Stimulated activated CD4-positive, alpha-beta T cell treated with anti-CD3 and anti-CD28 coated beads, Interleukin-12 subunit alpha, Interleukin-12 subunit beta, amount 100 ng/mL, for 48 hours (primary cell): Measurements from ENCODE around the gene FKBP8.
"Not testable (repeated sequence)": the region's sequence is repeated elsewhere in the genome, so short reads cannot be mapped to it uniquely, and the experiment has no call there.

Source experiments
- DNase-seq, 3 donors: peaks; one replicate each; pipeline ENCODE4 v3.0.0-alpha.2; 2020; ENCODE audit warnings: low read depth in 2 of 3, low spot score in 1 of 3

FKBP8 gene

DNA sequence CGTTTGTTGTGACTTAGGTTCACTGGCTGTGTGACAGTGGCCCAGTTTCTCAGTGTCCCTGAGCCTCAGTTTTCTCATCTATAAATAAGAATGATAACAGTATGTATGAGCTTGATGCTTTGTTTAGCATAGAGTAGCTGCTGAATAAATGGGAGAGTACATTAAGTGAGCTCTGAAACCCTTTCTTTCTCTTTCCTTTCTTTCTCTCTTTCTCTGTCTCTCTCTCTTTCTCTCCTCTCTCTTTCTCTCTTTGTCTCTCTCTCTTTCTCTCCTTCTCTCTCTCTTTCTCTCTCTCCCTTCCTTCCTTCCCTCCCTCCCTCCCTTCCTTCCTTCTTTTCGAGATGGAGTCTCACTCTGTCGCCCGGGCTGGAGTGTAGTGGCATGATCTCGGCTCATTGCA is 16.3 kb upstream of the FKBP8 start:
- DNase-seq: no peak

GRCh38 chr19:18558604-18559003 is 15.2 kb upstream of the FKBP8 start:
- DNase-seq: no peak

- no peak for DNase-seq
These were observed 14.8 kb upstream of the FKBP8 start for GRCh38 chr19:18558202-18558555.

- DNase-seq: peak; percentile 96 to 98 (median 97)
These were observed 14.2 kb upstream of the FKBP8 start, which contains the start of gene KXD1 for GRCh38 chr19:18557411-18558201. Gene KXD1 (plus strand): TSS chr19:18557870. CDS start chr19:18562057, 4,187 bp downstream.

DNA sequence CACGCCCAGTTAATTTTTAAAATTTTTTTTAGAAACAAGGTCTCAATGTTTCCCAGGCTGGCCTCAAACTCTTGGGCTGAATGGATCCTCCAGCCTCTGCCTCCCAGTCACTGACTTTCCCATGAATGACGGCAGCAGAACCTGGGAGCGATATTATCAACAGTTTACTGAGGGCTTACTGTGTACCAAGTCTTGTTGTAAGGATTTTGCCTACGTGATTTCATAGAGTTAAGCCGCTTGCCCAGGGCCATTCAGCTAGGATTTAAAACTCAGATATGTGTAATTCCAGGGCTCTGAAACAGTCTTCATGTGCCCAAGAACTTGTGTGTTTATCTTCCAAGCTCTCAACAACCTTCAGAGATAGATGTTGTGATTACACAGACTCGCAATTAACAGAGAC is 8.3 kb upstream of the FKBP8 start:
- DNase-seq: no peak

- DNase-seq: peak; percentile 68 to 92 (median 68)
These were observed 572 bp upstream of the FKBP8 start for GRCh38 chr19:18543814-18544475.

GRCh38 chr19:18541992-18542940 is 1.1 kb downstream of the FKBP8 start:
- DNase-seq: no peak

DNA sequence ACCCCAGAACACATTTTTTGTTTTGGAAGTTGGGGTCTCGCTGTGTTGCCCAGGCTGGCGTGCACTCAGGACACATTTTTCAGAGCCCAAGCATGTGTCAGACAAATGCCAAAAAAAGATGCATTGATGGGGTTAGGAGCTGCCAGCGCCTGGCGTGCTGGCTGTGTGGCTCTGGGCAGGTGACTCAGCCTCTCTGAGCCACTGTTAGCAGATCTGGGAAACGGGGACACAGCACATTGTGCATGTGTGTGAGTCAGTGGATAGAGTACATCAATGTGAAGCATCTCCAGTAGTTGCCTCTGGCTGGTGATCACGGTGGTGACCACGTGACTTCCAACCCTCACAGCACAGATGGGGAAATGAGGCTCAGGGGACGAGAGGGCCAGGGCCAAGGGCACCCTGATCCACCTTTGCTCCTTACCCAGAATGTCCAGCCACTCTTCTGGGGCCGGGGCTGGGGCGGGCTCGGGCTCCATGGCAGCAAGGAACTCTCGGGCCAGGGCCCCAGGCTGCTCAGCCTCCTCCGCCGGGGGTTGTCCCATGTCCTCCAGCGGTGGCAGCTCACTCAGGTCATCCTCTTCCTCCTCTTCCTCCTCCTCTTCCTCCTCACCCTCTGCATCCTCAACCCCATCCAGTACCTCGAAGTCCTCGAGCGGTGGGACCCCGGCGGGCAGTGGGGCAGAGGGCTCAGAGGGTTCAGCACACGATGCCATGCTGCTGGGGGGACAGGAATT is 1.9 kb downstream of the FKBP8 start:
- no peak for DNase-seq

DNA sequence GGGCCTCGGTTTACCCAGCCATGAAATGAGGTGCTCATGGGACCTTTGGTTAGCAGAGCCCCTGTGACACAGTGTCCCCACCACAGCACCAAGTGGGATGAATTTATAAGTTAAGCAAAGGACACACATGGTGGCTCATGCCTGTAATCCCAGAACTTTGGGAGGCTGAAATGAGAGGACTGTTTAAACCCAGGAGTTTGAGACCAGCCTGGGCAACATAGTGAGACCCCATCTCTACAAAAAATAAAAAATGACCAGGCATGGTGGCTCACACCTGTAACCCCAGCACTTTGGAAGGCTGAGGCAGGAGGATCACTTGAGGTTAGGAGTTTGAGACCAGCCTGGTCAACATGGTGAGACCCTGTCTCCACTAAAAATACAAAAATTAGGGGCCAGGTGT is 3.2 kb downstream of the FKBP8 start:
- DNase-seq: not testable (repeated sequence)

DNA sequence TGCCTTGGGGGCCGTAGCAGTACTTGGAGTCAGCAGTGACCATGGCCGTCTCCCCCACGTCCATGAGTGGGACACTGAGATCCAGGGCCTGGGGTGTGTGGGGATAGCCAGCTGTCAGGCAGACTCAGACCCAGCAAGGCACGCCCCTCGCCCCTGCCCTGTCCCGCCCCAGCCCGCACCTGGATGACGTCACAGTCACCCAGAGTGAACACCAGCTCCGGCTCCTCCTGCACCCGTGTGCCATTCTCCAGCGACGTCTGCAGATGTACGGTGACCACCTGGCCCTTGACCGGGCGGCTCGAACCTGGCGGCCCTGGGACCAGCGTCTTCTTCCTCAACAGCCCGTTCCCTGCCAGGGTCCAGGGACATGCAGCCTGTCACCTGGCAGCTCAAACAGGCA is 4.0 kb downstream of the FKBP8 start:
- no peak for DNase-seq

DNA sequence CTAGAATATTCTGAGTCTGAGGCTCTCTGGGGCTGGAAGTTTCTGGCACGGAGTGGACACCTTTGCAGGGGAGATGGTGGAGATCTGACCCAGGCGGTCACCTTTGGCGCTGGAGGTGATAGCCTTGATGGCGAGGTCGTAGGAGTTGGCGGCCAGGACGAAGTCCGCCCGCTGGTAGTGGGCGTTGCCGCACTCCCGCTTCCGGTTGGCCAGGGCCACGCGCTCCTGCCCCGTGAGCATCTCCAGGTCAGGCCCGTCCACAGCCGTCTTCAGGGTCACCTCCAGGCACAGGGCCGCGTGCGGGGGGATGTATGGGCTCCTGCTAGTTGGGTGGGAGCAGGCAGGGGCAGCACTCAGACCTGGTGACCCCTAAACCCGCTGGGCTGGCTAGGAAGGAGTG is 5.3 kb downstream of the FKBP8 start:
- no peak for DNase-seq

DNA sequence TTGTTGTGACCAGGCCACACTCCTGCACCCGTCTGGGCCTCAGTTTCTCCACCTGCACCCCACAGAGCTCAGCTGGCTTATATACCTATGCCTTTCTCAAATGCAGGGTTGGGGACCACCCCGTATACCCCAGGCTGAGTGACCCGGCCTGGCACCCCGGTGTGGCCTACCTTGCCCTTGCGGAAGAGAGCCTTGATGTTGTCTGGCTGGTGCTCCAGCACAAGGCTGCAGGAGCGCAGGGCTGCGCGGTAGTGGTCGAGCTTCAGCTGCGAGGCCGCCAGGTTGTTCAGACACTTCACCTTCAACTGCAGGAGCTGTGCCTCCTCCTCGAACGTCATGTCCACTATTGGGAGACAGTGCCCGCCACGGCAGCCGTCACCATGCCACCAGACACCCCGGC is 5.9 kb downstream of the FKBP8 start:
- no peak for DNase-seq

DNA sequence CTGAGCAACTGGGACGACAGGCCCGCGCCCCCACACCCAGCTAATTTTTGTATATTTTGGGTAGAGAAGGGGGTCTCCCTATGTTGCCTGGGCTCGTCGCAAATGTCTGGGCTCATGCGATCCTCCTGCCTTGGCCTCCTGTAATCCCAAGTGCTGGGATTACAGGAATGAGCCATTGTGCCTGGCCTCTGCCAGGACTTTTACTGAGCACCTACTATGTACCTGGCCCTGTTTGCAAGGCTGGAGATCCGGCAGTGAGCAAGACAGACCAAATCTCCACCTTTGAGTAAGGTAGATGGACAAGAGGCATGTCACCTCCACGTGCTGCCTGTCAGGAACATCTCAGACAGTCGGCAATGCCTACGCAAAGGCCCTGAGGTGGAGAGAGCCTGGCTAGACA is 6.9 kb downstream of the FKBP8 start:
- no peak for DNase-seq

DNA sequence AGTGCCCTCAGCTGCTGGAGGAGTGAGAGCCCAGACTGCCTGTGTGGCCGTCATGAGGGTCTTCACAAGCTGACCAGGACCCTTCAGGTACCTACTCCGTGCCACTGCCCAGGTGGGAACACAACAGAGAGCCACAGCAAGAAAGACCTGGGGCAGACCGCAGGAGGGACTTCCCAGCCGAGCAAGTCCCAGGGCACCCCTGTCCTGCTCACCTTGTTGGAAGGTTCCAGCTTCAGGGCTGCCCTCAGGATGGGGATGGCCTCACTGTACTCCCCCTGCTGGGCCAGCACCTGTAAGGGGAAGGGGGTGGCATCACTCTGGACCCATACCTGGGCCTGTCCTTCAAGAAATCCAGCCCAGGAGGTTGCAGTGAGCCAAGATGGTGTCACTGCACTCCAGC is 10.3 kb downstream of the FKBP8 start:
- DNase-seq: no peak

- DNase-seq: no peak
These were observed 11.0 kb downstream of the FKBP8 start for GRCh38 chr19:18532168-18532890.

- no peak for DNase-seq
These were observed 11.9 kb downstream of the FKBP8 start for GRCh38 chr19:18531485-18531884.

DNA sequence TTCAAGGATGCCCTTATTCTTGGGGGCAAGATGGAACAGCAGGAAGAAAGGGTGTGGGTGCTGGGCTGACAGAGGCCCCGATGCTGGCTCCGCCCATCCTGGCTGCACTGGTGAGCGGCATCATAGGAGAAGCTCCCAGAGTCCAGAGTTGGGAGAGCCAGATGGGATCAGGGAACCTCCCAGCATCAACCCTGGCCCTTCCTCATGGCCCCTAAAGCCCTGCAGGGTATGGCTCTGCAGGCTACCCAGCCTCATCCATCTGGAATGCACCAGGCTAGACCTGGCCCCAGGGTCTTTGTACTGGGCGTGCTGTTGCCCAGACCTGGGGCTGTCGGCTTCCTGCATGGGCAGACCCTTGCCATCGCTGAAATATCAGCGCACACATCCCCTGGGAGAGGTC is 13.6 kb downstream of the FKBP8 start:
- DNase-seq: no peak

GRCh38 chr19:18526316-18526715 is 17.1 kb downstream of the FKBP8 start:
- DNase-seq: no peak

GRCh38 chr19:18523841-18524240 is 19.5 kb downstream of the FKBP8 start:
- no peak for DNase-seq

DNA sequence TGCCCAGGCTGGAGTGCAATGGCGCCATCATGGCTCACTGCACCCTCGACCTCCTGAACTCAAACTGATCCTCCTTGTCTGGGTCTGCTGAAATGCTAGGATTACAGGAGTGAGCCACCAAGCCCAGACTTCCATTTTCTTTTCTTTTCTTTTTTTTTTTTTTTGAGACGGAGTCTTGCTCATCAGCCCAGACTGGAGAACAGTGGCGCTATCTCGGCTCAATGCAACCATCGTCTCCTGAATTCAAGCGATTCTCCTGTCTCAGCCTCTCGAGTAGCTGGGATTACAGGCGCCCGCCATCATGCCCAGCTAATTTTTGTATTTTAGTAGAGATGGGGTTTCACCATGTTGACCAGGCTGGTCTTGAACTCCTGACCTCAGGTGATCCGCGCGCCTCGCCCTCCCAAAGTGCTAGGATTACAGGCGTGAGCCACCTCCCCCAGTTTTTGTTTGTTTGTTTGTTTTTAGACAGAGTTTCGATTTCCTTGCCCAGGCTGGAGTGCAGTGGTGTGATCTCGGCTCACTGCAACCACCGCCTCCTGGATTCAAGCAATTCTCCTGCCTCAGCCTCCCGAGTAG is 20.4 kb downstream of the FKBP8 start:
- not testable (repeated sequence) for DNase-seq
